HG02870 (cell line): Measurements from ENCODE around the gene STARD3.
"Not testable (repeated sequence)": the region's sequence is repeated elsewhere in the genome, so short reads cannot be mapped to it uniquely, and the experiment has no call there.

Experiments
- ATAC-seq: cut with Tn5 transposase; IDR thresholded peaks from one replicate; pipeline ENCODE4 v1.9.1; 2021; ENCODE audit warnings: mild to moderate bottlenecking, moderate library complexity; ENCODE audit not compliant: unreplicated experiment

STARD3 gene

DNA sequence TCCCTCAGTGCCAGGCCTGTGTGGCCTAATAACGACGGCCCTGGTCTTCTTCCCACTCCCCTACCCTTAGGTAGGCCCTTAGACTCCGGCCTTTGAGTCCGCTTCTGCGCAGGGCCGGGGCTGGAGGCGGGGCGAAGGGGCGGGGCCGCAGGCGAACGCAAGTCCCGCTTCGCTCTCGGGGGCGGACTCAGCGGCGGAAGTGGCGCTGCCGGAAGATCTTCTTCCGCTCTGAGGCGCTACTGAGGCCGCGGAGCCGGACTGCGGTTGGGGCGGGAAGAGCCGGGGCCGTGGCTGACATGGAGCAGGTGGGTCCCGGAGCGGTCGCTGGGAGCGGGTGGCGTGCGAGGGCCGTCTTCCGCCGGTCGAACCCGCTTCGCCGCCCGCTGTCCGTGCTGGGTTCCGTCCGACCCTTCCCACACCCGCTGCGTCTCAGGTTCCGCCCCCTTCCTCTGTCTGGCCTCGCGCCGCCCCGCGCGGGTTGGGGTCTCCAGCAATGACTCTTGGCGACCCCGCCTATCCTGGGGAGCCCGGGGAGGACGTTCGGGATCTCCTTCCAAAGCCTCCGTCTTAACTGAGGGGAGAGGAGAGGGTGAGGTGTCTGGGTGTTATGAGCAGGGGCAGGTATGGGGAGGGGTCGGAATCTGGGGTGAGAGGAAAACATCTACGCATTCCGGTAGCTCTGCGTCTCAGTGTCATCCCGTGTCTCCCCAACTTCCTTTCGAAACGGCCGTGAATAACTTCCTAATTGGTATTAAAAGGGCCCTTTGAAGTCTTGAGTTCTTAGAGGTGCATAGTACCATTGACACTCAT, at the start of gene STARD3:
TSS of gene STARD3 (plus strand) at position 218 of the 810 bp plus-strand sequence. CDS start 16,388 bp downstream, outside the sequence.
- ATAC-seq = peak; percentile 72

DNA sequence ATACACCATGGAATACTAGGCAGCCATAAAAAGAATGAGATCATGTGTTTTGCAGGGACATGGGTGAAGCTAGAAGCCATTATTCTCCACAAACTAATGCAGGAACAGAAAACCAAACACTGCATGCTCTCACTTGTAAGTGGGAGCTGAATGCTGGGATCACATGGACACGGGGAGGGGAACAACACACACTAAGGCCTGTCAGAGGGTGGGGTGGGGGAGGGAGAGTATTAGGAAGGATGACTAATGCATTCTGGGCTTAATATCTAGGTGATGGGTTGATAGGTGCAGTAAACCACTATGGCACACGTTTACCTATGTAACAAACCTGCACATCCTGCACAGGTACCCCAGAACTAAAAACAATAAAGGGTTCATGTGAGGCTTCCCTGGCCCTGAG, 46.8 kb upstream of the STARD3 start:
- ATAC-seq = not testable (repeated sequence)

DNA sequence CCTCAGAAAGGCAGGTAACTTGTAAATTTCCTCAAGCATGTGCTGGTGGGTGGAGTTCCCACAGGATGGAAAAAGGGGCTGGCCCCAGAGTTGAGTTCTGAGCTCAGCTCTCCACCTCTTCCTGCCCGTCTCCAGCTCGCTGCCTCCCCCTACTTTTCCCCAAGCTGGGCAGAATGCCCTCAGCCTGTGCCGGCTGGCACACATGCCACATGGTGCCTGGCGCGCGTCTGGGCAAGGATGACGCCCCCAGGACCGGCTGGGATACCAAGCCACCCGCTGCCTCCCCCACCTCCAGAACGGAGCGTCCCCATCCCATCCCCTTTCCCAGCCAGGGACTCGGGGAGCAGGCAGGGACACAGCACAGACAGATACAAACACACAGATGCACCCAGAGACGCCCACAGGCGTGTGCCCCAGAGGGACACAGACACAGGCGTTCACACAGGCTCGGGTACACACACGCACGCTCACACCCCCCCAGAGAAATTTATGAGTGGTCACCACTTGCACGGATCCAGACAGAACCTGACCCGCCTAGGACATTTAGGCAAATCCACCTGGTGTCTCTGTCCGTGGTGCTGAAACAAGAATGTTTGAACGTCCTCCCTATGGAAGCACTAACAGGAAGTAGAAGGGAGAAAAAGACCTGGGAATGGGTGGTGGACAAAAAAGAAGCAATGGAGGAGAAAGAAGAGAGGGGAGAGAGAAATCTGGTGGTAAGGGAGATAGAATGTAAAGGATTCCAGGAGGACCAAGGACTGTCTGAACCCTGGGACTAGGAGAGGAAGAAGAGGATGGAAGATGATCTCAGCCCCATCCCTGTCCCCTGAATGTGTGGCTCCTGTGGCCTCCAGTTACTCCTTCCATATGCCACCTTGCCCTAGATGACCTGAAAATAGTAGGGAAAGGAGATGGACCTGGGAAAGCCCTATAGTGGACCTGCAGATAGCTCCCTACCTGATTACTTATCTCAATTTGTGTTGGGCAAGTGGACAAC, 44.7 kb upstream of the STARD3 start:
- ATAC-seq = no peak

DNA sequence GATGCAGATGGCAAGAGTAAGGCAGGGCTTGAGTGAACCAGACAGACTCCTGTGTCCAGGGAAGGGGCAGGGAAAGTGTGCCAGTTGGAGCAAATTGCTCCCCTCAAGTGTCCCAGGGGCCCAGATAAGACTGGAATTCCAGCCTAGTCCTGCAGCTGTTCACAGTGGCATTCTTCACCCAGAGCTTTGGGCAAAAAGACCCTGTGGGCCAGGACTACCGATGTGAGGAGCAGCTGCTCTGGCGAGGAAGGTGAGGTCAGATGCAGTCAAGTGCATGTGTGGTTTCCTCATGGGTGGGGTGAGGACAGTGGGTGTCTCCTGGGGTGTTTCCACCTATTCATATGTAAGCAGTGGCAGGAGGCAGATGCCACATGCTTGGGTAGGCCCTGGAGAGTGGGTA, 43.6 kb upstream of the STARD3 start:
- ATAC-seq = no peak

DNA sequence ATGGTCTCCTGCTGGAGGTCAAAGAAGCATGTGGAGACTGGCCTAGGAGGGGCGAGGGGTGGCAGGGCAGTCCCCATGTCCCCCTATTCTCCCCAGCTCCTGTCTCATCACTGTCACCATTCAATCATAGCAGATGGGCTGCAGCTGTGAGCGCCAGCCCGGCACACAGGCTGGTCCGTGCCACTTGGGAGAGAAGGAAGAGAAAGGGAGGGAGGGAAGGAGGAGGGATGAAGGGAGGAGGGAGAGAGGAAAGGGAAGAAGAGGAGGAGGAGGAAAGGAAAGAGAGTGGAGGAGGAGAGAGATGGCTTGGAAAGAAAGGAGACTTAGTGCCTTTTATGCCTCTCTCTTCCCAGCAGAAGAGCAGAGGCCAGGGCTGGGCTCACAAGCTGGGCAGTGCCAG, 41.6 kb upstream of the STARD3 start:
- no peak for ATAC-seq

DNA sequence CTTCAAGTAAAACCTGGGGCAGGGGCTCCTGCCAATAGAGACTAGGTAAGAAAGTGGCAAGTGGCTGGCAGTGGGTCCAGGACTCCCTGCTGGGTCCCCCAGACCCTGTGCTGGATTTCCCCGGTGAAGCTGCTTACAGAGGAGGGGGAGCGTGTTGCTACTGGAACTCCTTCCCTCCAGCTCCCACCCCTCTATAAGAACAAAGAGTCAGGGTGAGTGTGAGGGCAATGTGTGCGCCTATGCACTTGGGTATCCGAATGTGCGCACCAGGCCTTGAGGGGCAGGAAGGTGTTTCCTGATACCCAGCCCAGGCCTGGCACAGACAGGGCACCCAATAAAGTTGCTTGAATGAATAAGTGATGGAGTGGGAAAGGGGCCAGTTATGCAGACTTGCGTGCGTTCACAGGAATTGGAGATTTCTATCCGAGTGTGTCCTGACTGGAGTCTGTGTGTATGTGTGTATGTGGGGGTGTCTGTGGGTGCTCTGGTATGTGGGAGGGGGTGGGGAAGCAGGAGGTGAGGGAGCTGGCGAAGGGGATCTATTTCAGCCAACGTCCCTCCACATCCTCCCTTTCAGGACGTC, 40.9 kb upstream of the STARD3 start:
- ATAC-seq = no peak

DNA sequence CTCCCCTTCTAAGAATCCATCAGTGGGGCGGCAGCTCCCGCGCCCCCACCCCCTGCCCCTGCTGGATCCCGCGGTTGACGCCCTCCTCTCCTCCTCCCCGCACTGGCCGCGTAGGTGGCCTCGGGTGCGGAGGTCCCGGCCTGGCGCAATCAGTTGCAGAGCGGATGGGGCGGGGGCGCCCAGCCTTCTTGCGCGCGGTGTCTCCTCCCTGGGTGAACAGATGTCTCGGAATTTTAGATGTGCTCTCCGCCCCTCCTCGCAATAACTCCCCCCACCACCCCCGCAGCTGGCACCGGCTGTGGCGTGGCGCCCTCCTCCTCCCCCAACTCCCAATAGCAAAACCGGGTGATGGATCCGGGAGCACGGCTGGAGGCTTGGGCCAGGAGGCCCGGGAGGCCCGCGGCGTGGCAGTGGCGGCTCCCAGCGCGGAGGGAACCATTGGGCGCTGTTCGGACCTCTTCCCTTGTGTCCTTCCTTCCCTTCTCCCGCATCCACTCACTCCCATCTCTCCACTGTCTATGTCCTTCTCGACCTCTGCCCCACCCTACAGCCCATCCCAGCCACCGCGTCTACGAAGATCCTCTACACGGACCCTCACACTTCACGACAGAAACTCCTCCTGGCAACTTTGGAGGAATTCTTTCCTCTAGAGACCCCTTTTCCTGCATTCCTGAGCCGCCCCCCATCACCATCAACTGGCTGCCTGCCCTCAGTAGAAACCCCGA, 40.2 kb upstream of the STARD3 start:
- no peak for ATAC-seq

DNA sequence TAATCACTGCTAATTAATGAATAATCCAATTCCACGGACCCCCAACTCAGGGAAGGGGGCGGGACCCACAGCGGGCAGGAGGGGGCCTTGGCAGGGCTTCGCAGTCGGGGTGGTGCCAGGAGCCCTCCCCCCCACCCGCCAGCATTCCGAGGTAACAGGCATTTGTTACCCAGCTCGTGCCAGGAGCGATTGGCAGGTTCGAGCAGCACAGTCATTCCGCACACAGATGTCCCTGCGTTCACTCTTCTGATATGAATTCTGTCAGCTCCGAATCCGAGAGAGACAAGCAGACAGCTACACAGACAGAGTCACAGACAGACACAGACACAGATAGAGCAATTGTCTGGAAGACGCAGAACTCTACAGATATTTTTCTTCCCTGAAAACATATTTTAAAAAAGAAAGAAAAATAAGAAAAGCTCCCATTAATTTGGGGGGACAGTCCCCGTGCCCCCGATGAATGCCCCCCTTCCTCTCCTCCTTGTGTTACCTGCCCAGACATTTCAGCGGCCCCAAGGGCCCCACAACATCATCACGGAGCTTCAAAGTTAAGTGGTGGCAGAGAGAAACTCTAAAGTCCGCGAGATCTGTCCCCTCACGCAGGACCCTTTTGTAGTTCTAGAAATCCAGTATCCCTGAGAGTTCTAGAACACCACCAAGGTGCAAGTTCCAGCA, 39.4 kb upstream of the STARD3 start:
- ATAC-seq = no peak

DNA sequence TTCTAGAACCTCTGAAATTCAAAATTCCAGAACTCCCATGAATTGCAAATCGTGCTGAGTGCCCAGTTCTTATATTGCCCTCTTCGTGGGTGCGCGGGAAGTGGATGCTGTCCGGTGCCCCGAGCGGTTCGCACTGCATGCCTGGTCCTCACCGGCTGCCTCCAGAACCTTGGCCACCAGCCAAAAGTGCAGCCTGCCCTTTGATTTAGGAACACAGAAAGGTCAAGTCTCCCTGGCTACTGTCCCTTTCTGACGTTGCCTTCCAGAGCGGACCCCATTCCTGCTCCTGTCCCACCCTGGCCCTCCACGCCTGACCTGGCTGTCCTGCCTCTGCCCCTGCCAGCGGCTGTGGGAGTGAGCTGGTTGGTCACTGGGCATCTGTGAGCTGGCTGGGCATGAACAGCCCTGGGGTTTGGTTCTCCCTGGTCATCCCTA, 38.9 kb upstream of the STARD3 start:
- no peak for ATAC-seq

DNA sequence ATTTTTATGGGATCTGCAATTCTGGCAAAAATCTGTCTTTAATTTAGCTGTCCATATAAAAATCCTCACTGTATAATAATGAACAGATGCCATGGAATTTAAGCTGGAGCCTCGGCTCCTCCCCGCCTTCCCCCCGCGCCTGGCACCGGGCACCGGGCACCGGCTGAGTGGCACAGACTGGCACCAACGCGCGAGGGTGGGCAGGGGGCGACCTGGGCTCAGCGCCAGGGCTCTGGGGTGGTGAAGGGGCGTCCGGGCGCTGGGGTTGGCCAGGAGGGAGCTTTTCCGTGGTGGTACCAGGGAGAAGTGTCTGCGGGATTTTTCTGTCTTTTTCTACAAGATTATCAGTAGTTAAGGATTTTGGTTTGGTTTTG, 38.3 kb upstream of the STARD3 start:
- ATAC-seq = no peak

DNA sequence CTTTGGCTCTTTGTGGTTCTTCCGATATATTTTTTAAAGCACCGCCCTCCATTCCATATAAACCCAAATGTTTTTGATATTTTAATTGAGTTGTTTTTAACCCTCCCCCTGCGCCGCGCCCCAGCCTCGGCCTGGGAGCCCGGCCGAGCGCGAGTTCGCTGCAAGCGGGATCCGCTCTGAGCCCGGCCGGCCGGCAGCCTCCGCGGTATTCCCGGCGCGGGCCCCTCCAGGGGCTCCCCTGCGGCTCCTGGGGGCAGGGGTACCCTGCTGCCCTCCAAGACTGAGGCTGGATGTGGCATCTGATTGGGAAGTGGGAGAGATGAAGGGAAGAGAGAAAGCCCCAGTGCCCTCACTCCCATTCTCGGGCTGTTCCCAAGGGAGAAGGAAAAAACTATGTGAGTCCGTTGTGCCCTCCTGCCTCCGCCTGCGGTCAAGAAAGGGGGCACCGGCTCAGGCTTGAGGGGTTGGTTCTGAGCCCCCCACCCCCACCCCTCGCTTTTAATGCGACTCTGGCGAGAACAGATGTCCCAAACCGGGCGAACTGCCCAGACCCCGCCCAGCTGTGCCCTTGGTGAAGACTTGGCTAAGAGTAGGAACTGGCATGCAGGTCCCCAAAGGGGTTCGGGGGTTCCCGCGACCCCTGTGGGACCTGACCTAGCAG, 37.8 kb upstream of the STARD3 start:
- no peak for ATAC-seq

DNA sequence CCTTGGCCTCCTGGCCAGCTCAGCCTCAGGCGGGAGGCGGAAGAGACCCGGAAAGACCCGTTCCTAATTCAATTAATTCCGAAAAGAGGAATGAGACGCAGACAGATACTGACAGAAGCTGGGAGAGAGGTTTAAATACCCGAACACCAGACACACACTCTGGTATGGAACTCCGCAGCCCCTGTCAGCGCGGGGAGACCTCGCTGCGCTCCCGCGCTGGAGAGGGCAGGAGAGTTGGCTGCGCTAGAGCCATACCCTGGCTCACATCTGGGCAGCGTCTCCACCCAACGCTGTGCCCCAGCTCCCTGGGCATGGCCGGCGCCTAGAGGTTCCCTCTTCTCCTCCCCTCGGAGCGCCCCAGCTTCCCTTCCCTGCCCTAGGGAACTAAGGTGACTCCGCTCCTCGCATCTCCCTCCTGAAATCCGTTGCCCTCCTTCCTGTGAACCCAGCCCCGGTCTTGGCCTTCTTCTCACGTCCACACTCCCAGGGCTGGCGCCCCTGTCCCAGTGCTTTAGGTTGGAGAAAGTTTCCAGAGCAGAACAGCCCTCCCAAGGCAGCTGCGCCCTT, 37.2 kb upstream of the STARD3 start:
- no peak for ATAC-seq

DNA sequence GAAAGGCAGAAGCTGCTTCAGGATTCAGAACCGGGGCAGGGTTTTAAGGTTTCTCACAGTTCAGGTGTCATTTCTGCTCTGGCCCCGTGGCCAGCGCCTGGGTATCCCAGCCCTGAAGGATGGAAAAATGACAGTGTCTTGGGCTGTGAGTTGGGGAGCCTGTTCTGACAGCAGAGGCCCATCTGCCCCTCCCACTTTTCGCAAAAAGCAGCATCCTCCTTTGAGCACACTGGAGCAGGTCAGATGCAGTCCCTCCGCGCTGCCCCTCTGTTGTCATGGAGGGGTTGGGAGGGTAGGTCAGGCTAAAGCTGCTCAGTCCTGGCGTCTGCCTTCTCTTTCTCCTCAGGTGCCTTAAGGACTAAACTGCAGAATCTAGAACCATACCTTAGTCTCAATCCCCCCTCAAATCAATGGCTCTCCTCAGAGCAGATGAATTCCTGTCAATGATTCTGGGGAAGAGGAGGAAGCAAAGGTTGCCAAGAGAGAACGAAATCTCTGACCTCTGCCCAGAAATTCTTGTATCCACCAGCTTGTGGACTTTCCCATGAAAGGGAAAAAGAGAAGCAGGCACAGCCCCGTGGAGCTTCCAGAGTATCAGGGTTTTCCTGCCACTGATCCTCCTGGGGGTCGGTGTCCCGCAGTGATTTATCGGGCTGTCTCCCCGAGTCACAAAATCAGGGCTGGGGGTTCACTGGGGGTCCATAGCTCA, 36.5 kb upstream of the STARD3 start:
- no peak for ATAC-seq

DNA sequence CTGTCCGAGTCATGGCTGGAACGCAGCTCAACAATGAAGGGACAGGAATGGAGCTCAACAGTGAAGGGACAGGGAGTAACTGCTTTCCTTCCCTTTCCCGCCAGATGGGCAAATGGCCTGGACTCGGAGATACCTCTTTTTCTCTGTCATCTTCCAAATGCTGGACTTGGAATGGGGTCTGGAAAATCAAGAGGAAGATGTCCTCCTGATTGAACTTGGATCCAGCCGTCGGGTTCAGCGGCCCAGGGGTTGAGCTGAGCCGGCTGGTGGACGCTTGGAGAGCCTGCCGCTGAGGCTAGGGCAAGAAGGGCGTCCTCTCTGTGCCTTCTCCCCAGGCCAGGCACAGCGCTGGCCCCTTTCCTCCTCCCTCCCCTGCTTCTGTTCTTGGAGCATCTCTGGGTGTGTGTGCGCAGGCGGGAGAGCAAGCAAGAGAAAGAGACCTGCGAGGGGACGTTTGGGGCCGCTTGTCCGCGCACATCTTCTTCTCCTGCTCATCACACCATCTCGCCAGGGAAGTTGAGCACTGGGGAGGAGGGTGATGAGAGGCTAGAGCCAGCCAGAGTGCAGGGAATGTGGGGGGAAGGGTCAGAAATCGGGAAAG, 35.8 kb upstream of the STARD3 start:
- ATAC-seq = no peak

DNA sequence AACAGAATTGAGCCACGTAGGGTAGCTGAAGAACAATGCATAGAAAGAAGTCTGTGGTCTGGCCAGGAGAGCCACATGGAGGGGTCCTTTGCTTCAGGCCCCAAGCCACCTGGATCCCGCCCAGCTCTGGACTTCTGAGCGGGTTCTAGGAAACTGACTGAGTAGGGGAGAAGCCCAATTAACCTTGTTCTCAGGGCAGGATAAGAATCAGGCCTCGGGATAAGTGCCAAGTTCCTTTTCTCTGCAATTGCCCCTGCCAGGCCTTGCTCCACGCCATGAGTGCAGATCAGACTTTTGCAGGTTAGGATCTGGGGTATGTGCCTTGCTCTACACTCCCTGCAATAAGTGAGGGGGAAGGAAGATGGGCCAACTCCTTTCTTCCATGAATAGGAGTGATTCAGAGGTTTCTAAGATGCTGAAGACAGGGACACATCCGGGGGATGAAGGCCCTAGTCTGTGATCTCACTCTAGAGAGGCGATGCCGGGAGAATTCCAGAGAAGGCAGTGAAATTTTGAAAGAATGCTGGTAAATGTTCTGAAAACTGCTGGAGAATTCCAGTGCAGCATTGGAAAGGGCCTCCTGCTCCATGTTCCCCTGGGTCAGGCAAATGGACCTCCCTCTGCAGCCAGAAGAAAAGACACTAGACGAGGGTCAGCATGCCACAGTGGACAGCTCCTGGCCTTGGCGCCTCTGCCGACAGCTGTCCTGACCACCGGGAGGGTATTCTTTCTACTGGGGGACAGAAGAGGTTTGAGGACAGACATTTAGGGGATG, 35.0 kb upstream of the STARD3 start:
- no peak for ATAC-seq

DNA sequence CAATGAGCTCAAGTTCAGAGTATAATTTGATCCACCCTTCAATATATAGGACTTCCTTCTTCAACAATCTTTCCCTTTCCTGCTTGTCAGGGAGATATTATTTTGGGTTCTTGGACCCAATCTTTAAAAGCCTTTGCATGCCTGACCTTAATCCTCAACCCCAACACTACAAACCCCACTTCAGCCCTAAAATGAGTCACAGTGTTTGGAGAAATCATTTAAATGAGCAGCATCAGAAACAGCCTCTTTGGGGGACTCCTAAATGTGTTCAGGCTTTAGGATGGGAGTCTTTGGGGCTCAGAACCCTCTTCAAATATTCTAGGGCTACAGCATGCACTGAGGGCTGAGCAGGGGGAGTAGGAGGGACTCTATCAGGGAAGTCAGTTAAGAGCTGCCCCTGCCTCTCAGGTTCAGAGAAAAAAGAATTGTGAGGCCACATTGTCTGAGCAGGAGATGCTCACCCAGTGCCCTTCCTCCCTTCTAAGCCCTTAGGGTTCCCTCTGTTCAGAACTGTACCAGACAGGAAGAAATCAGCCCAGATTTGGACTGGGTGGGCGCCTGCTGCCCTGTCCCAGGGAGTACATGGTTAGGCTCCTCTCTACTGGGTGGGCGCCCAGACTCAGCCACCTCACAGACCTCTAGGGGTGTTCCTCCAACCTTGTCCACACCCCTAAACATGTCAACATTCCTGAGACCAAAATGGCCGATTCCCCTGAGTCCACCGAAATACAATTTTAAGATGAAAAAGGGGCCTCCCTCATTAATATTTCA, 34.2 kb upstream of the STARD3 start:
- no peak for ATAC-seq
